ENCODE results near the gene CD55.

GRCh38 chr1:207289756-207290155, 31.7 kb upstream of the CD55 start:
- TF ChIP-seq POLR2A (IDR thresholded peaks at IDR 0.05) = no peak
- TF ChIP-seq EP300 (IDR thresholded peaks at IDR 0.05) = no peak
- TF ChIP-seq CTCF (IDR thresholded peaks at IDR 0.05) = no peak
- TF ChIP-seq POLR2AphosphoS5 (IDR thresholded peaks at IDR 0.05) = no peak
